MCF 10A (cell line): Measurements from ENCODE around the gene GABPB2. TPM values are rescaled to one million over a fixed set of nuclear protein-coding genes. Genes with fewer than 3 reads are reported as not detected.

ENCODE experiments used
- BruUV-seq: library from RNA; stranded (reverse); fragments of 400-500 nt; replicated peaks from 2 replicates; lab custom pipeline; 2021; lab: Mats Ljungman, UMichigan
- CTCF ChIA-PET: fragments of 300-600 bp; sonication (Branson Sonifier 250); formaldehyde crosslinking; extraction: SDS; loops from one replicate; lab custom pipeline; 2021; ENCODE audit warnings: antibody characterized with exemption, inconsistent platforms; lab: Yijun Ruan, JAX
- POLR2A ChIA-PET: fragments of 300-600, 350-650 bp; sonication (Branson Sonifier 250); formaldehyde crosslinking; extraction: SDS; loops from one replicate; lab custom pipeline; 2020; ENCODE audit warnings: antibody characterized with exemption, inconsistent platforms; lab: Yijun Ruan, JAX
- DNase-seq: peaks from one replicate; pipeline ENCODE4 v3.0.0-alpha.2; 2018; ENCODE audit not compliant: unreplicated experiment
- H3K27ac Mint-ChIP-seq: one replicate; pipeline ENCODE4 v1.8.0; 2022; ENCODE audit warnings: mild to moderate bottlenecking, low read depth, mixed read lengths; ENCODE audit not compliant: unreplicated experiment
- H3K27me3 Mint-ChIP-seq: one replicate; pipeline ENCODE4 v1.8.0; 2022; ENCODE audit warnings: mixed read lengths; ENCODE audit not compliant: insufficient read depth, unreplicated experiment
- H3K36me3 Mint-ChIP-seq: one replicate; pipeline ENCODE4 v1.8.0; 2022; ENCODE audit warnings: mild to moderate bottlenecking, moderate library complexity, mixed read lengths; ENCODE audit not compliant: insufficient read depth, unreplicated experiment
- H3K4me1 Mint-ChIP-seq: one replicate; pipeline ENCODE4 v1.8.0; 2022; ENCODE audit warnings: mixed read lengths; ENCODE audit not compliant: insufficient read depth, unreplicated experiment
- H3K4me3 Mint-ChIP-seq: one replicate; pipeline ENCODE4 v1.8.0; 2022; ENCODE audit warnings: mild to moderate bottlenecking, moderate library complexity, mixed read lengths; ENCODE audit not compliant: unreplicated experiment
- H3K9me3 Mint-ChIP-seq: one replicate; pipeline ENCODE4 v1.8.0; 2022; ENCODE audit warnings: mixed read lengths; ENCODE audit not compliant: unreplicated experiment
- CTCF ChIP-seq: fragments of 200-600 bp; IDR thresholded peaks from one replicate; pipeline ENCODE4 v1.8.0; 2022; ENCODE audit warnings: antibody characterized with exemption, mild to moderate bottlenecking; ENCODE audit not compliant: unreplicated experiment
- intact Hi-C: fragments of 100-400 bp; cut with micrococcal nuclease; formaldehyde crosslinking; loops from 2 replicates; pipeline ENCODE4 v1.14.1; 2022
- total RNA-seq: library from RNA; stranded (reverse); gene quantifications from 2 replicates; pipeline ENCODE4 v1.2.3, GENCODE V29; 2022

The GABPB2 gene
- total RNA-seq, 1 experiment from 2014 or later = 20.2 TPM

- POLR2A ChIA-PET = interaction anchor here (0.6 to 1.4 kb wide), 2 partner anchors 9 to 30 kb away, joined by 3 to 5 read pairs; no protein-coding TSS in a partner anchor
- no peaks in the 10 kb centered on the region for H3K4me1 Mint-ChIP-seq
- BruUV-seq = no TSS peak
- intact Hi-C loops = no loop called here
- CTCF ChIA-PET = interaction anchor here (0.5 to 2.0 kb wide), 8 partner anchors 18 to 195 kb away, joined by 3 to 11 read pairs (median 4); no protein-coding TSS in a partner anchor
- DNase-seq = no peak
- no peaks in the 10 kb centered on the region for H3K9me3 Mint-ChIP-seq
- H3K4me3 Mint-ChIP-seq = no peak overlapping the region
- H3K27me3 Mint-ChIP-seq = no peaks in the 10 kb centered on the region
- TF ChIP-seq CTCF = no peak
- no peak overlapping the region for H3K27ac Mint-ChIP-seq
- H3K36me3 Mint-ChIP-seq = peaks cover 6% of the 10 kb centered on the region
Measured at GRCh38 chr1:151135433-151136385, 65.1 kb downstream of the GABPB2 start.

GRCh38 chr1:151137789-151138188 lies 67.2 kb downstream of the GABPB2 start:
- intact Hi-C loops = no loop called here
- DNase-seq = no peak
- peaks cover 6% of the 10 kb centered on the region for H3K36me3 Mint-ChIP-seq
- H3K27me3 Mint-ChIP-seq = no peaks in the 10 kb centered on the region
- H3K27ac Mint-ChIP-seq = no peak overlapping the region
- H3K4me3 Mint-ChIP-seq = no peak overlapping the region
- no peak for TF ChIP-seq CTCF
- H3K4me1 Mint-ChIP-seq = no peaks in the 10 kb centered on the region
- ChIA-PET CTCF (interaction anchor here (0.6 to 1.6 kb wide), 2 partner anchors 18 to 1065 kb away, joined by 4 to 6 read pairs; no protein-coding TSS in a partner anchor), POLR2A (no interaction called here)
- no peaks in the 10 kb centered on the region for H3K9me3 Mint-ChIP-seq
- BruUV-seq = no TSS peak

- ChIA-PET POLR2A (interaction anchor here (1.2 kb wide), 1 partner anchor 72 kb away, joined by 5 read pairs; no protein-coding TSS in a partner anchor), CTCF (interaction anchor here (0.5 to 2.6 kb wide), 9 partner anchors 13 to 169 kb away, joined by 3 to 11 read pairs (median 4); partner anchors contain the start of gene TNFAIP8L2)
- BruUV-seq = no TSS peak
- Mint-ChIP-seq H3K27me3 (no peaks in the 10 kb centered on the region), H3K9me3 (no peaks in the 10 kb centered on the region), H3K27ac (no peak overlapping the region), H3K4me3 (no peak overlapping the region), H3K36me3 (peaks cover 6% of the 10 kb centered on the region), H3K4me1 (peaks cover 10% of the 10 kb centered on the region)
- intact Hi-C loops = no loop called here
- no peak for TF ChIP-seq CTCF
- DNase-seq = no peak
Measured at GRCh38 chr1:151142411-151143056, 72.0 kb downstream of the GABPB2 start.
